SIG-M5 (cell line): ENCODE results near the gene BPI.
"Not testable (repeated sequence)": the region's sequence is repeated elsewhere in the genome, so short reads cannot be mapped to it uniquely, and the experiment has no call there.

Experiments used
- DNase-seq: peaks from one replicate; lab custom pipeline; 2025; lab: John Stamatoyannopoulos, UW

The BPI gene

DNA sequence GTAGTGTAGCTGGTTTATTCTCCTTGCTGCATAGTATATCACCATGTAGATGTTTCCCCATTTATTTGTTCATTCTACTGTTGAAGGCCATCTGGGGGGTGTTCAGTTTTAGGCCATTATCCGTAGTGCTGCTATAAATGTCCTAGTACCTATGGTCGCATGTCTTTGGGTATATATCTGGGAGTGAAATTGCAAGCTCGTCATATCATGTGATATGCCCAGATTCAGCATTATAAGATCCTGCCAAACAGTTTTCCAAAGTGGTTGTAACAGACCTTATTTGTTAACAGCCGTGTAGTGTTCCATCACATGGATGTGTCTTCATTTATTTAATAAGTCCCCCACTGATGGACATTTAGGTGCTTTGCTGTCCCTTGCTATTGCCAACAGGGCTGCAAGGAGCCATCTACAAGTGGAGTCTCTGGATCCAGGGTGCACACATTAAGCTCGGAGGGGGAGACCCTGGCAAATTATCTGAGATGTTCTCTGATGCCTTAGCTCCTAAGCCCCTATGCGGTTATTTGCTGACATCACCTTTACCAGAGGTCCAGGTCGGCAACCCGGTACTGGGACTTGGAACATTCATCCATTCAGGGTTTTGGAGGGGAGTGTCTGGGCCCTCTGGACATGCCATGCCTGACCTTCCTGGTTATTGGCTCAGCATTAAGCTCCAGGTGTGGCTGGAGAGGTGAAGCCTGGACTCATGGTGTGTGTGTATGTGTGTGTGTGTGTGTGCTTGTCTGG, 59.2 kb downstream of the BPI start:
- DNase-seq: no peak

DNA sequence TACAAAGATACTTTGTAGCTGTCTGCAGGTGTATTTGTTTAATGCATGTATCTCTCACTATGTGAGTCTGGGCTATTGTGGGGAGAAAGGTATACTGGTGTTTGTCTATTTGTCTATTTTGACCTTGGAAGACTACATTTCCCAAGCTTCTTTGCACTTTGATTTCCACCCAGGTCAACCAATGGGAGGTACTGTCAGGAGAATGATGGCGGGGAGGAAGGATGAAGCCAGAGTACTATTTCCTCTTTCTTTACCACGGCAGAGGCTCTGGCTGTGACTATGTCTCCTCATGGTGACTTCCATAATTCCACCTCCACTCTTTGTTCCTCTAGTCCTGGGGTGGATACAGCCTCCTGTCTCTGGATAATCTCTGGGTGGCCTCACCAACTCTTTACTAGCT, 65.4 kb downstream of the BPI start:
- DNase-seq: peak; percentile 19

DNA sequence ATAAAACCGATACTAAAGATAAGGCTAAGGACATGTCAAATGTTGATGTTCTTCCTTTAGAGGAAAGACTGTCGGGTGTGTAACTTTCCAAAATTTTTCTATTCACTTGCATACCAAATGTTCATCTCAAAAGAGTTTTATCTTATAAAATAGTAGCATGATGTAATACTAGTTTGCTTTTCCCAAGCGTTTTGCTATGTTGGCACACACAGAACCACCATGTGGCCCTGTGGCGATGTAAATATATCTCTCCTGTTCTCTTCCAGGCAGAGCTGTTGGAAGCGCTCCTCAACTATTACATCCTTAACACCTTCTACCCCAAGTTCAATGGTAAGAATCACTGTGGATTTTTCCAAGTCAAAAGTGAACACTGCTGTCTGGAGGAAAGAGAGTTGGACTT, 68.8 kb downstream of the BPI start:
- no peak for DNase-seq

DNA sequence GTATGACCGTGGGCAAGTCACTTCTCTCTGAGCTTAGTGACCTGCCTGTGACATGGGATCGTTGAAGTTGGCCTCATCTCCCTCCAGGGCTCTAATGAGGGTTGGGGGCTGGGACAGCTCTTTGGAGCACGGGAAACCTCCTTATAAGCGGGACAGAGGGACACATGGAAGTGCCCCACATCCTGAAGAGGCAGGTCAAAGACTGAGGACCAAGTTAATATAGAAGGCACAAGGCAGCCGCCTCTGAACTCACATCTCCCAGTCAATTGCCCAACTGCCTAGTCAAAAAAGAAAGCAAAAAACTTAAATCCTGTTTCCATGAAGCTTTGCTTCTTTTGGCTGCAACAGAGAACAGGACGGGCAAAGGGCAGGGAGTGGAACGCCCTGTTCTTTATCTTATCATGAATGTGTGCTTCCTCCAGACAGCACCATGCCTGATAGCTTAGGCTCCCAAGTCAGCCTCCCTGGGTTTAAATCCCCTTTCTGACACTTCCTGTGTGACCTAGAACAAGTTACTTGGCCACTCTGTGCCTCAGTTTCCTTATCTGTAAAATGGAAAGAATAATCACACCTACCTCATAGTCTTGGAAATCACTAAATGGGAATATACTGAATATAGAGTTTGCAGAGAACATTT, 69.4 kb downstream of the BPI start:
- no peak for DNase-seq

DNA sequence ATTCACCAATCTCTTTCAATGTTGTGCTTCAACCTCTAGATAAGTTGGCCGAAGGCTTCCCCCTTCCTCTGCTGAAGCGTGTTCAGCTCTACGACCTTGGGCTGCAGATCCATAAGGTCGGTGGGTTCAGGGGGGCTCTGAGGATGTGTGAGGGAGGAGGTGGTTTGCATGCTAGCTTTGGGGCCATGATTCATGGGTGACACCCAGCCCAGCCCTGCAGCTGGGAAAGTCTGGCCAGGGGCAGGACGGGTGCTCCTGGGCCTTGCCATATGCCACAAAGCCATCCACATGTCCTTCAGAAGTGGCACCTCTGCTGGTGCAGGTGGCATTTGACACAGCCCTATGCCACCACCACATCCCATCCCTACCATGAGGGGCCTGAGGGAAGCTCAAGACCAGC, 69.9 kb downstream of the BPI start:
- no peak for DNase-seq

DNA sequence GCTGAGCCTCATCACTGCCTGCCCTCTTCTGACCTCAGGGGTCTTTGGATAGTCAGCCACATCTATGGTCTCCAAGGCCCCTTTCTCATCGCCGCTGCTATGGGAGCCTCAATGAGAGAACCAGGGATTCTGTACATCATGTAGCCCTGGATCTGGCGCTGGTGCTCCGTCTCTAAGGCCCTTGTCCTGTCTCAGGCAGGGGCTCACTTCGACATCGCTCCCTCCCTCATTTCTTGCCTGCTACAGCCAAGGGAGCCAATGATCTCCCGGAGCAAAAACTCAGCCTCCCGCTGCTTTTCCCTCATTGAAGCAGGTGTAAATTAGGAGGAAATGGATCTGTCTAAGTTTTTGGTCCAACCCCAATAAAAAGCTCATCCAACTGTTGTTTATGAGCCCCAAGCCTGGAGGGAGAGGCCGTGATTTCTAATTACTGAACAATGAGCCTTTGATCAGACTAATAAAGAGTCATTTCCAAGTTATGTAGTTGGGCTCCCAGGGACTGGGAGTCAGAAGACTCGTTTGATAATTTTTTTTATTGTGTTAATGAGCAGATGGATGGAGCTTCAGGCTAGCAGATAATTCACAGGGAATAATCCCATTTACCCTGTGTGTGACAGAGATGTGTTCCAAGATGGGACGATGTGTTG, 73.2 kb downstream of the BPI start:
- DNase-seq: no peak

DNA sequence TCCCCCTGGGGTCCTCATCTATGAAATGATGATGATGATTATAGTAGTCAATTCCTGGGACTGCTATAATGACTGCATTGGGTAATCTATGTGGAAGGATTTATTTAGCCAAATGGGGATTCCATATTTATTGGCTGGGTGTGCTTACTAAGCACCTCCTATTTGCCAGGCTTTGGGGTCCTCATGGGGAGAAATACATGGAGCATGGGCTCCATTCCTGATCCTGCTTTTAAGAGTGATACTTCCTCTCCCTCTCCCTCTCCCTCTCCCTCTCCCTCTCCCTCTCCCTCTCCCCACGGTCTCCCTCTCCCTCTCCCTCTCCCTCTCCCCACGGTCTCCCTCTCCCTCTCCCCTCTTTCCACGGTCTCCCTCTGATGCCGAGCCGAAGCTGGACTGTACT, 73.9 kb downstream of the BPI start:
- DNase-seq: not testable (repeated sequence)

DNA sequence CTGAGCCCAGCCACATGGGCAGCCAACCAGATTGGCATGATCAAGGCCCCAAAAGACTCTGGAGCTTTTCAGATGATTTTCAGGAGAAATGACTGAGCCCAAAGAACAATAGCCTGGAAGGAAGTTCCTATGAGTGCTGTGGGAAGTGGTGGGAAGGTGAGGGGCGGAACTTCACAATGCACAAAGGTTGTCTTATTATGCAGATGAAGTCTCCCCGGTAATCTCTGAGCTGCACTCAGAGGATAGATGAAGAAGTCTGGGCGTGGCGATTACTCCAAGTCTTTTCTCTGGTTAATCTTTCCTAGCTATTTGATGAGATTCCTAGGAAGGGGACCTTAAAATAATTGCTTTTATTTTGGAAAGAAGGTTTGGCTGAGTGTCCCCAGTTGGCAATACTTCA, 79.2 kb downstream of the BPI start:
- no peak for DNase-seq

DNA sequence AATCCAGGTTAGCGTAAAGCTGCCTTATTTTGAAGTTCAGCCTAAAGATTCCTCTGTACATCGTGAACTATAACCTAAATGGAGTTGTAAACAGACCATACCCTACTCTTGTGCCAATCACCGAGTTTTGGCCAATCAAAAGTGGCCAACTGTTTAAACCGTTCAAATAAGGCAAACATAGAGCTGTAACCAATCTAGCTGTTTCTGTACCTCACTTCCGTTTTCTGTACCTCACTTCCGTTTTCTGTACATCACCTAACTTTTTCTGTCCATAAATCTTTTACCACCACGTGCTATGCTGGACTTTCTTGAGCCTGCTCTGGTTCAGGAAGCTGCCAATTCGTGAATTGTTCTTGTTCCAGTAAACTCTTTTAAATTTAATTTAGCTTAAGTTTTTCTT, 82.0 kb downstream of the BPI start:
- no peak for DNase-seq

DNA sequence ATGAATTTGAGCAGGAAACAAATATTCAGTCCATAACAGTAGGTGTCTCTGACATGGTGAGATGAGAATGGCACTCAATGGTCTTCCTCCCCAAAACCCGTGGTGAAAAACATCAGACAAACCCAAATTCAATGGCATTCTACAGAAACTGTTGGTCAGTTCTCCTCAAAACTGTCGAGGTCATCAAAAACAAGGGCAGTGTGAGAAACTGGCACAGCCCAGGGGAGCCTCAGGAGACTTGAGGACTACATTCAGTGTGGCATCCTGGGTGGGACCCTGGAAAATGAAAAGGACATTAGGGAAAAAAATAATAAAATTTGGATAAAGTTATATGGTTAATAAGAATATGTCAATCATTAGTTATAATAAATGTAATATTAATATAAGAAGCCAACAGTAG, 82.9 kb downstream of the BPI start:
- no peak for DNase-seq
